Body of pancreas (tissue), 4 donors: ENCODE data around the gene ARVCF.

Experiments
- CTCF ChIP-seq, 7 experiments: fragments of 450-650 bp in 4 of 7; fragments of 200-600 bp in 3 of 7; sonication (generic) in 3 of 7; IDR thresholded peaks; one replicate each; pipeline ENCODE4 v1.5.1; 2016 to 2019; ENCODE audit warnings: antibody characterized with exemption in 7 of 7
- POLR2A ChIP-seq, 3 donors: fragments of 450-650 bp; IDR thresholded peaks; one replicate each; pipeline ENCODE4 v1.6.1; 2016; ENCODE audit warnings: antibody characterized with exemption in 3 of 3, mild to moderate bottlenecking in 2 of 3

GRCh38 chr22:19957445-19957844, 59.2 kb downstream of the ARVCF start:
- TF ChIP-seq CTCF (IDR thresholded peaks at IDR 0.05) (no peak), POLR2A (IDR thresholded peaks at IDR 0.05) (no peak)
